ENCODE results near the gene DNAJB1.
A peak's percentile ranks its signal among the peaks of the same experiment; 100 is the strongest.

DNAJB1 gene

DNA sequence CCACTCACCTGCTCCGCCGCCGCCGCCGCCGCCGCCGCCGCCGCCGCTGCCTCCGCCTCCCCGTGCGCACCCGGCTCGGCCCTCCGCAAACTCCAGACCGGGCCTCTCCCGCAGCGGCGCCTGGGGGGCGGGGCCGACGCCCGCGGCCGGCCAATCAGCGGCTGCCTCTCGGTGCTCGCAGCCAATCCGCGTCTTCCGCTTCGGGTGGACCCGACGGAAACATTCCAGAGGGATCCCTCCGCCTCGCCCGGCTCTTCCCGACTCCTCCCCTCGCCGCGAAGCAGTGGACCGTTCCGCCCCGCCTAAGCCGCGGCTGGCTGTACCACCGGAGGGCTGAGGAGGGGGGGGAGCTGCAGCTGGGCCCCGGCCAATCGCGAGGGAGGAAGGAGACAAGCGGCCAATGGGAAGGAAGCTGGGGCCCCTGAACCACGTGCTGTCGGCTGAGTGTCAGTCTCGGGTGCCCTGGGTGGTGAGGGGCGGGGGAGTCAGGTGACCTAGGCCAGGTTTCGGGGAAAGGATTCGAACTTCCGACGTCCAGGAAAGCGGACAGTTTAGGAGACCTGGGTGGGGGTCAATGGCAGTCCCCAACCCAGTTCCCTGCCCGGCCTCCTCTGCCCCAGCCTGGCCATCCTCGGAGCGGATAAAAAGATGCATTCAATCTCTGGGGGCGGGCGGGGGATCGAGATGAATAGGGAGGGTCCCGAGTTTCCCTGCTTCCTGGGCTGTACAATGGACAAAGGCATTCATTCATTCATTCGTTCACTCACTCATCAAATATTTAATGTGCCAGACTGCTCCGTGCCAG, 22.0 kb downstream of the DNAJB1 start, which contains the start of gene GIPC1:
TSS of gene GIPC1 (minus strand) at position 99 of the 805 bp plus-strand sequence. CDS start 13,151 bp downstream, outside the sequence.
- DNase-seq (ENCODE audit: low read depth): peak; percentile 56

DNA sequence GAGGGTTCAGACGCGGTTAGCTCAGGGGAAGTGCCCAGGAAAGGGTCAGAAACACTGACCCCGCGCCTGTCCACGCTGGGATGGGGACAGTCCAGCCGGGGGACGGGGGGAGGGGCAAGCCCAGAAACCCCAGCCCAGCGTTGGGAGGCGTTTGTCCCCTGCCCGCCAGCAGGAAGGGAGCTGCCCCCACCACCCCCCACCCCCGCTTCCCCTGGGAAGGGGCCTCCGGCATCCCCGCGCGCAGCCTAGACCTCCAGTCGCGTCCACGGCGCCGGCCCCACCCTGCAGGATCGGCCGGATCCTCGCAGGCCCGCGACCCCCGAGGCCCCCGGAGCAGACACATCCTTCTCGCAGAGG, 22.5 kb downstream of the DNAJB1 start:
- no peak for DNase-seq (ENCODE audit: low read depth)

- no peak for DNase-seq (ENCODE audit: low read depth)
Measured at GRCh38 chr19:14494910-14495671, 23.1 kb downstream of the DNAJB1 start.

GRCh38 chr19:14494411-14494810, 23.8 kb downstream of the DNAJB1 start:
- DNase-seq (ENCODE audit: low read depth): no peak

DNA sequence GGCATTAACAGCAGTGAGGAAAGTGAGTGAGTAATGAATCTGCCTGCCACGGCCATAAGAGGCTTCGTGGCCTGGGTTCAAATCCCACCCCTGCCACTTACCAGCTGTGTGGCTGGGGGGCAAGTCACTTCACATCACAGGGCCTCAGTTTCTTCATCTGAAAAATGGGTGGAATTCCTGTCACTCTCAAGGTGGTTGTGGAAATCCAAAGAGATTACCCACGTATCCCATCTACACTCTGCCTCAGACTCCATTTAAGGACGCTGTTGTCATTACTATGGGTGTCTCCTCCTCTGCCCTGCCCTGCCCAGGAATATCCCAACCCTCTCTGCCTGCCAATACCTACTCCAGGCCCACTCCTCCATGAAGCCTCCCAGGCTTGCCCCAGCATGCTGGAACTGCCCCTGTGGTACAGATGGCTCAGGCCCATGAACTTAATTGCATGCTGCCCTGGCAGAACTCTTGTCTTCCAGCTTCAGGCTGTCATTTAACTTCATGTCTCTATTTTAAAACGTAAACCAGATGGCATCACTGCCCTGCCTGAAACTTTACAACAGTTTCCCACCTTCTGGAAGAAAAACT, 25.4 kb downstream of the DNAJB1 start:
- DNase-seq (ENCODE audit: low read depth): no peak

DNA sequence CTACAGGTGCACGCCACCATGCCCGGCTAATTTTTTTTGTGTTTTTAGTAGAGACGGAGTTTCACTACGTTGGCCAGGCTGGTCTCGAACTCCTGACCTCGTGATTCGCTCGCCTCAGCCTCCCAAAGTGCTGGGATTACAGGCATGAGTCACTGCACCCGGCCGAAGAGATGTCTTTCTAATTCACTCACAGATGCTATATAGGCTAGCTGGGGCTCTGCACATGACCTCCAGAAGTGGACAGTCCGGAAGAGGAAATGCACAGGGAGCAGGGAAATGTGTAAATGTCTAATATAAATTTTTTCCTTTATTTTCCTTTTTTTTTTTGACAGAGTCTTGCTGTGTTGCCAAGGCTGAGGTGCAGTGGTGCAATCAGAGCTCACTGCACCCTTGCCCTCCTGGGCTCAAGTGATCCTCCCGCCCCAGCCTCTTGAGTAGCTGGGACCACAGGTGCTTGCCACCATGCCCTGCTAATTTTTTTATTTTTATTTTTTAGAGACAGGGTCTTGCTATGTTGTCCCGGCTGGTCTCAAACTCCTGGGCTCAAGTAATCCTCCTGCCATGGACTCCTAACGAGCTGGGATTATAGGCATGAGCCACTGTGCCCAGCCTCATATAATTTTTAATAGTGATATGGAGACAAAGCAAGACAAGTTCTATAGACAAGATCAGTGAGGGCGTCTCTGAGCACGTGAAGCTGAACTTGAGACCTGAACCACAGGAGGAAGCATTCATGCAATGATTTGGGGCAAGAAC, 30.6 kb downstream of the DNAJB1 start:
- no peak for DNase-seq (ENCODE audit: low read depth)

- no peak for DNase-seq (ENCODE audit: low read depth)
Measured at GRCh38 chr19:14482172-14482941, 35.8 kb downstream of the DNAJB1 start.

- DNase-seq (ENCODE audit: low read depth): no peak
Measured at GRCh38 chr19:14480700-14481079, 37.5 kb downstream of the DNAJB1 start.

DNA sequence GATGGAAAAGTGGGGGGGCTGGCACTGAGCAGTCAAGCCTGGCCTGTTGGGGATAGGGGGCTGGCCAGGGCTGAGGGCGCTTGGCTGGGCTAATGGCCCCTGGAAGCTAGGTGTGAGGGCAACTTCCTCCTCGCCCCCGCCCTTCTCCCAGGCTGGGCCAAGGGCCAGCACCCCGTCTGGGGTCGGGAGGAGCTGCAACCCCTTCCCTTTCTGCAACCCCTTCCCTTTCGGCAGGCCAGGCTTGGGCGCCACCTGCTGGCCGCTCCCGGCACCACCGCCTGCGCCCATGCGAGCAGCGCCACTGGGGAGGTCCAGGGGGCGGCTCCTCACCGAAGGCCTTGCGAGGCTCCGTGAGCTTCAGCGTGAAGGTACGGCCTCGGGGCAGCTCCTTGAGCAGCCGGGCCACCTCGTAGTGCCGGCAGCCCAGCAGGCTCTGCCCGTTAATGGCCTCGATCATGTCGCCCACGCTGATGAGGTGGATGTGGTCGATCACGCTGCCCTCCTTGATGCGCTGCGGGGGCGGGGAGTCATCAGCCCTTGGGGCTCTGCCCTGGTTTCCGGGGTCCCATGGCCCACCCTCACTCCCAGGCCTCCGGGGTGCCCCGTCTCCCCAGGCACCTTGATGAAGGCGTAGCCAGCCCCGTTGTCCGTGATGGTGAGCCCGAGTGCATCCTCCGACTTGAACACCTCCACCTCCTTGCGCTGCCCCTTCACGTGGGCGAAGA, 38.1 kb downstream of the DNAJB1 start:
- peak; percentile 40 for DNase-seq (ENCODE audit: low read depth)

DNA sequence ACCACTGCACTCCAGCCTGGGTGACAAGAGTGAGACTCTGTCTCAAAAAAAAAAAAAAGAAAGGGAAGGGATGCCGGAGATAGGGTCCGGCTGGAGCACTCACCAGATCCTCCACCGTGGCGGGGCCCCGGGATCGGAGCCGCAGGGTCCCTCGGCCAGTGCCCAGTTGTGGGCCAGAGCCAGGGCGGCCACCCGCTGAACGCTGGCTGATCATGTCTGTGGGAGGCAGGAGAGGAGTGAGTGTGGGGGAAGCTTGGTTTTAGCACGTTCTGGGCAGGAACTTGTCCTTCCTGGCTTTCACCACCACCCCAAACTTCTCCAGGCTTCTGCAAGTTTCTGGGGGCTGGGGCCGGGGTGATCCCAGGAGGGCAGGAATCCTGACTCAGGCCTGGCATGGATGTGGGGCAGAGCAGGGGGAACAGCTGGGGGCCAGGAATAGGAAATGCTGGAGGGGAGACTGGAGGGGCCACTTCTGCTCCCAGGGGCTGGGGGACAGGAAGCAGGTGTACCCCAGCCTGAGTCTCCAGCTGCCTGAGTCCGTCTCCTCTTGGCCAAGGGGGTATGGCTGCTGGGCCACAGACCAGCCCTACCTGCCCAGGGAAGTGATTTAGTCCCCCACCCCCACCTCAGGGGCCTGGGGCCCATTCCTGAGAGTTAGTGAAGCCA, 38.8 kb downstream of the DNAJB1 start:
- no peak for DNase-seq (ENCODE audit: low read depth)

DNA sequence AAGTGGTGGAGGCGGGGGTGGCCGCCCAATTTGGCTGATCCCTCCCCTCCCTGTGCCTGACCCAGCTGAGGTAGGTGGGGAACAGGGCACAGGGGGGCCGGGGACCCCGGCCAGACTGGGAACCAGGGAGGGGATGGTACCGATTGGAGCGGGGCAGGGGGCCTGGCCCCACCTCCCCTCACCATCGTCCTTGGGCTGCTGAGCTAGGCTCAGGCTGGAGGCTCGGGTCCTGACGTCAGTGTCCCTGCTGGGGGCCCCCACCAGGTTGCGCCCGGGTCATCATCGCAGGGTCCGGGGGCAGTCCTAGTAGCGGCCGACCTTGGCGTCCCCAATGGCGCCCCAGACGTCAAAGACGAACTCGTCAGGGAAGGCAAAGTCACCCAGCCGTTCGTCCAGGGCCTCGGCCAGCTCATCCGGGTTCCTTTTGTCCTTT, 40.1 kb downstream of the DNAJB1 start:
- DNase-seq (ENCODE audit: low read depth): no peak

DNA sequence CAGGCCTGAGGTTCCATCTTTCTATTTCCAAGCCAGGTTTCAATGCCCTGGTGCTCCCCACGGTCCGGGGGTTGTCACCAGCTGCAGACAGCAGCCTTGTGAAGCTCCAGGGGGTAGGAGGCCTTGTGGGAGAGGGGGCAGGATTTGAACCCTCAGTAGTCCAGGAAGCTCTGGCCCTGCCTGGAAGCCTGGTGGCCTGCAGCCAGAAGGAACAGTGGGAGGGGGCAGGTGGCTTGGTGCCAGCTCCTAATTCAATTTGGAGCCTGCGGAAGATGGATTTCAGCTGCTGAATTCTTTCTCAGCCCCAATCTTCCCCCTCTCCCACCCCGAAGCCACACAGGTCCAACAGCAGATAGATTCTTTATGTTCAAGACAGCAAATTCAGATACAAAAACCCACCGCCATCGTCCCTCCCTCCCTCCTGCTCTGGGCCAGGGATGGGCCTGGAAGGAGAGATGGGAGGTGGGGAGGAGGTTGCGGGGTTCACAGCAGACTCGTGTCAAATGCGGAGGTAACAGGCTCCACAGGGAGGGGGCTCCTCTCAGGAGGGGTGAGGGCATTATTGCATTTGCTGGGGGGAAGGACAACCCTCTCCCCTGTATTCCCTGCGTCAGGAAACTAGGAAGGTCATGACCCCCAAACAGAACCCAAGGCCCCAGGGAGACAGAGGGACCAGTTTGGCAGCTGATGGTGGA, 40.6 kb downstream of the DNAJB1 start:
- DNase-seq (ENCODE audit: low read depth): no peak

DNA sequence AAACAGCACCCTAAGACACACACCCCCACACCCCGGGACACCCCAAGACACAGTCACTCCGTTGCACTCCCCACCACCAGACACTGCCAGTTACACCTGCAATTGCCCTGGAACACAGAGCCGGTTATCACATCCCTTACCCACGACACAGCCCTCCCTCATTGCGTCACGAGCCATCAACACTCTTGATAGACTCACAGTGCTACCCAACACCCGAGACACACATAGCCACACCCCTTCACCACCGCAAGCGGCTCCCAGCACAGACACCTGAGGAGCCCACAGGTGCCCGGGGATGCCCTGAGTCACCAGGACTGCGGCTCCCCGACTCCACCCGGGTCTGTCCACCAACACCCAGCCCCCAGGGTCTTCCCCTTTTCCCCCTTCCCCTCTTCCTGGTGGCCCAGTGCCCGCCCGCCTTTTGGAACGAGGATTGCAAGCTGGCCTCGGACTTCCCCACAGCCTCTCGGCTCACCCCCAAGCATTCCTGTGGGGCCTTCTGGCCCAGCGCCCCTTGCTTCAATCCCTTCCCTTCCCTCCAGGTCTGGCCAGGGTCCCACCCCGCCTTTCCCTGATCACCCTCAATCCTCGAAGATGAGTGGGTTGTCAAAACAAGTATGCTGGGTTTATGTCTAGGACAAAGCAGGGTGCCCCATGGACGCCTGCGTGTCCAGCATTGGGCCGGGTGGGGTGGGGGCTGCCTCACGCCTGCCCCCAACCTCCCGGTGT, 41.4 kb downstream of the DNAJB1 start:
- DNase-seq (ENCODE audit: low read depth): no peak

DNA sequence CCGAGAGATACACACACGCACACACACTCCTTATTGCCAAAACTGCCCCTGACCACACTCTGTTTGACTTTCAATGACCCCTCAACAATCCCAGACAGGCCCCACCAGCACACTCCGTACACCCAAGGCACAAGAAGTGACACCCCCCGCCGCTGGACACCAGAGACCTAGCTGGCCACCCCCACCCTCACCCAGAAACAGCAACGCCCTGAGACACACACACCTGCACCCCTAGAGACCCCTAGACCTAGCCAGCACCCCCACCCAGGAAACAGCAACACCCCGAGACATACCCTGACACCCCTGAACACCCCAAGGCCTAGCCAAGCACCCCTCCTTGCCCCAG, 41.9 kb downstream of the DNAJB1 start:
- no peak for DNase-seq (ENCODE audit: low read depth)

- DNase-seq (ENCODE audit: low read depth): no peak
Measured at GRCh38 chr19:14475251-14476073, 42.7 kb downstream of the DNAJB1 start, which contains the start of gene PTGER1. Gene PTGER1, minus strand, starts transcription at chr19:14475354. Its CDS starts 1,034 bp downstream, at chr19:14474320.

DNA sequence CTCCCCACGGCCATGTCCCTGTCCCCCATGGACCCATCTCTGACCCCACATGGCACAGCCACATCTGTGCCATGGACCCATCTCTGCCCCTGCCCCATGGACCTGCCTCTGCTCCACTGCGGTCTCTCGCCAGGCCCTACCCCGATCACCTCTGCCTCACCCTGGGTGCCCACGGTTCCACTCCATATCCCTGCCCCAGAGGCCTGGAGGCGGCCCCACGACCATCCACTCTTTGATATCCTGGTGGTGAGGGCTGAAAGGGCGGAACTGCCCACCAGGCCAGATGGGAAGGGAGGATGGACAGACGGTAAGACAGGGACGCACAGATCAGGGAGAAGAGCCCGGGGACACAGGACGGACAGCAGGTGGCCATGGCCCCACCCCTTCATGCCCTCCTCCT, 43.4 kb downstream of the DNAJB1 start:
- no peak for DNase-seq (ENCODE audit: low read depth)

DNA sequence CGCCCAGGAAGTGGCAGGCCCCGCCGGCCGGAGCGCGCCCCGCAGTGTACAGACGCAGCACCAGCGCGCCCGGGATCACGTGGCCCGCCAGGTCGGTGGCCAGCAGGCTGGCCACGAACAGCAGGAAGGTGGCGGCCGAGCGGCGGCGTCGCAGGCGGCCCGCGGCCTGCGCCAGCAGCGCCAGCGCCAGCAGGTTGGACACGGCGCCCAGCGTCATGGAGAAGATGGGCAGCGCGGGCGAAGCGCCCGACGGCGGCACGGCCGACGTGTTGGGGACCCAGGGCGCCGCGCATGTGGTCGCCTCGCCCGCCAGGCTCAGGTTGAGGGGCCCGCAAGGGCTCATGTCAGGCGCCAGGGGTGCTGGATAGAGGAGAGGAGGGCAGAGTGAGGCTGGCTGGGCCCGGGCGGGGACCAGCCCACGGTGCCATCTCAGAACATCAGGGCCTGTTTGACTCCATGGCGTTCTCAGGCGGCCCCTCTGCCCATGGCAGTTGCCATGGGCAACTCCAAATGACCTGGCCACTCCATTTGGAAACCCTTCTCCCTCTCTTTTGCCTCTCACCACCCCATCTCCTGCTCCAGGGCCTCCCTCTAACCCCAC, 44.1 kb downstream of the DNAJB1 start:
- DNase-seq (ENCODE audit: low read depth): no peak
